Liver (tissue), 9 donors: Measurements from ENCODE around the gene WRAP73. TPM values are rescaled to one million over a fixed set of nuclear protein-coding genes. Genes with fewer than 3 reads are reported as not detected.

Source experiments
- DNase-seq: peaks from one replicate; pipeline ENCODE4 v3.0.0-alpha.2; 2017; ENCODE audit warnings: low spot score
- H3K27ac ChIP-seq, 2 donors: one replicate each; pipeline ENCODE4 v1.7.0; 2013; ENCODE audit warnings: inconsistent platforms in 2 of 2, low read length in 2 of 2, control low read depth in 1 of 2, low read depth in 1 of 2, mild to moderate bottlenecking in 1 of 2
- H3K27me3 ChIP-seq, 4 donors: one replicate each; pipeline versions ENCODE4 v1.6.1 to v1.7.0; 2013; ENCODE audit warnings: low read length in 3 of 4, inconsistent platforms in 1 of 4, mild to moderate bottlenecking in 1 of 4, moderate library complexity in 1 of 4; ENCODE audit not compliant: control insufficient read depth in 4 of 4, insufficient read depth in 4 of 4
- H3K36me3 ChIP-seq, 4 donors: one replicate each; pipeline versions ENCODE4 v1.6.1 to v1.7.0; 2013; ENCODE audit warnings: low read length in 3 of 4, mild to moderate bottlenecking in 3 of 4, low read depth in 1 of 4, moderate library complexity in 1 of 4; ENCODE audit not compliant: control insufficient read depth in 4 of 4, insufficient read depth in 3 of 4
- H3K4me1 ChIP-seq, 4 donors: one replicate each; pipeline versions ENCODE4 v1.6.1 to v1.7.0; 2013; ENCODE audit warnings: low read length in 3 of 4, mild to moderate bottlenecking in 3 of 4, moderate library complexity in 1 of 4; ENCODE audit not compliant: control insufficient read depth in 4 of 4, insufficient read depth in 4 of 4
- H3K4me3 ChIP-seq, 3 donors: one replicate each; pipeline versions ENCODE4 v1.6.1 to v1.7.0; 2013; ENCODE audit warnings: low read length in 3 of 3, control low read depth in 1 of 3, low read depth in 1 of 3, mild to moderate bottlenecking in 1 of 3
- H3K9ac ChIP-seq, 2 donors: one replicate each; pipeline ENCODE4 v1.7.0; 2013; ENCODE audit warnings: low read length in 2 of 2, mild to moderate bottlenecking in 2 of 2, moderate library complexity in 2 of 2, control low read depth in 1 of 2, low read depth in 1 of 2
- H3K9me3 ChIP-seq, 4 donors: one replicate each; pipeline versions ENCODE4 v1.6.1 to v1.7.0; 2013; ENCODE audit warnings: low read length in 3 of 4; ENCODE audit not compliant: control insufficient read depth in 4 of 4
- FOXA2 ChIP-seq: IDR thresholded peaks from 2 replicates; pipeline ENCODE4 v1.6.1; 2016; ENCODE audit warnings: antibody characterized with exemption
- GABPA ChIP-seq, 2 donors: IDR thresholded peaks in 1 of 2; conservative IDR thresholded peaks in 1 of 2; 2 replicates each; pipeline ENCODE4 v1.6.1; 2016; ENCODE audit warnings: antibody characterized with exemption in 2 of 2, mild to moderate bottlenecking in 1 of 2, moderate library complexity in 1 of 2
- HNF4A ChIP-seq, 2 donors: conservative IDR thresholded peaks; 2 replicates each; pipeline ENCODE4 v1.6.1; 2016; ENCODE audit warnings: antibody characterized with exemption in 2 of 2, mild to moderate bottlenecking in 2 of 2
- NR2F2 ChIP-seq: IDR thresholded peaks from 2 replicates; pipeline ENCODE4 v1.6.1; 2016; ENCODE audit warnings: antibody characterized with exemption
- RXRA ChIP-seq, 2 donors: IDR thresholded peaks; 2 replicates each; pipeline ENCODE4 v1.6.1; 2017 to 2018; ENCODE audit warnings: antibody characterized with exemption in 2 of 2, mild to moderate bottlenecking in 1 of 2
- SP1 ChIP-seq: IDR thresholded peaks from 2 replicates; pipeline ENCODE4 v1.6.1; 2018; ENCODE audit warnings: antibody characterized with exemption, mild to moderate bottlenecking
- YY1 ChIP-seq: IDR thresholded peaks from 2 replicates; pipeline ENCODE4 v1.6.1; 2016; ENCODE audit warnings: antibody characterized with exemption, mild to moderate bottlenecking
- WGBS: extraction: QIAGEN DNeasy Blood & Tissue Kit; methylation state at CpG from one replicate; pipeline ENCODE4 v1.1.7; 2013; 5-methylcytosine and 5-hydroxymethylcytosine counted together
- polyA plus RNA-seq, 2 donors: library from polyadenylated mRNA; stranded (reverse) in 1 of 2; unstranded in 1 of 2; fragments of 200-250 nt in 1 of 2; fragments of >200 nt in 1 of 2; fragmentation: Nextera tagmentation in 1 of 2; extraction: Ambion mirVana in 1 of 2; gene quantifications; one replicate each; pipeline versions ENCODE4 v1.2.1 to v1.2.3, GENCODE V29; 2013 to 2015
- total RNA-seq, 2 donors: library from RNA; depleted of rRNA; stranded (reverse); fragments of >200 nt; gene quantifications; one replicate each; pipeline ENCODE4 v1.2.3, GENCODE V29; 2014
- TF ChIP-seq, protein P1 (sequence below): IDR thresholded peaks from 2 replicates; pipeline ENCODE4 v1.6.1; 2016; ENCODE audit warnings: antibody characterized with exemption
- TF ChIP-seq, protein P2 (sequence below): fragments of 150-350 bp; IDR thresholded peaks from 2 replicates; pipeline ENCODE4 v1.5.1; 2017; ENCODE audit warnings: improper control_type of control experiment, low read depth, low read length; ENCODE audit not compliant: missing input control
- TF ChIP-seq, protein P3 (sequence below): IDR thresholded peaks from 2 replicates; pipeline ENCODE4 v1.6.1; 2016; ENCODE audit warnings: antibody characterized with exemption
- TF ChIP-seq, protein P4 (sequence below): IDR thresholded peaks from 2 replicates; pipeline ENCODE4 v1.6.1; 2016; ENCODE audit warnings: antibody characterized with exemption, mild to moderate bottlenecking
- TF ChIP-seq, protein P5 (sequence below): IDR thresholded peaks from 2 replicates; pipeline ENCODE4 v1.6.1; 2016; ENCODE audit warnings: antibody characterized with exemption
- donor health status: healthy.
- donor health status: healthy.
- donor health status: healthy.
- donor health status: healthy.
- donor health status: healthy.

Gene WRAP73
- total and polyA plus RNA-seq, 4 donors, result 7.6 to 14.6 (median 10.0) TPM

DNA sequence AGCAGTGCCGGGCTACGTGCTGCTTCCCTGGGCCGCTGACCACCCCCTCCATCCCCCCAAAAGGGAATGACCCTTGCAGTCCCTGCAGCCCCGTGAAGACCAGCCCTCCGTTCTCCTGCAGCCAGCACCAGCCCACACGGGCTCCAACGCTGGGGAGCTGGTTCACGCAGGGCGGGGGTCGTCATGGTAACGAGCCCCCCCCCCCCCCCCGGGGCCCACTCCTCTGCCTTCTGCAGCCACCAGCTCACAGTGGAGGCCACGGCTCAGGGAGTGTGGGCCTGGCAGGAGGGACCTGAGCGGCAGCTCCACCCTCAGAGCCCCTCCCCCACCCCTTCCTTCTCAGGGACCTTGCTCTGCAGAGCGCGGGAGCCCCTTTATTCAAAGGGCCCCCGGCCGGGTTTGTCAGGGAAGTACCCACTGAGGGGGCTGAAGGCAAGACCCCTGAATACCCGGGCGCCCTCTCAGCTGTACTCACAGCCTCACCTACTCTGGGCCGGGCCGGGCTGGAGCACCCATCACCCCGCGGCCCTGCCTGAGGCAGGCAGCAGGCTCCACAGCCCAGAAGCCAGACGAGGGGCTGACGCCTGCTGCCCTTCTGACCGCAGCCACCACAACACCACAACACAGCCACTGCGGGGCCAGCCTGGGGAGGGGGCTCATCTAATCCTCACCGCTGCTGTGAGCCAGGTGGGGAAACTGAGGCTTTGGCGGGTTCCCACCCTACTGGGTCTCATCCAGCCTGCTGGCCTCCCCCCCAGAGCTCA, 51.2 kb downstream of the WRAP73 start (continued):
- TF ChIP-seq YY1, result no peak
- TF ChIP-seq, protein P1, sequence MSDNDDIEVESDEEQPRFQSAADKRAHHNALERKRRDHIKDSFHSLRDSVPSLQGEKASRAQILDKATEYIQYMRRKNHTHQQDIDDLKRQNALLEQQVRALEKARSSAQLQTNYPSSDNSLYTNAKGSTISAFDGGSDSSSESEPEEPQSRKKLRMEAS, result no peak
- TF ChIP-seq GABPA (IDR thresholded peaks at IDR 0.05 in 1 of 2, conservative IDR thresholded peaks at IDR 0.05 in 1 of 2), result no peak
- TF ChIP-seq, protein P2, sequence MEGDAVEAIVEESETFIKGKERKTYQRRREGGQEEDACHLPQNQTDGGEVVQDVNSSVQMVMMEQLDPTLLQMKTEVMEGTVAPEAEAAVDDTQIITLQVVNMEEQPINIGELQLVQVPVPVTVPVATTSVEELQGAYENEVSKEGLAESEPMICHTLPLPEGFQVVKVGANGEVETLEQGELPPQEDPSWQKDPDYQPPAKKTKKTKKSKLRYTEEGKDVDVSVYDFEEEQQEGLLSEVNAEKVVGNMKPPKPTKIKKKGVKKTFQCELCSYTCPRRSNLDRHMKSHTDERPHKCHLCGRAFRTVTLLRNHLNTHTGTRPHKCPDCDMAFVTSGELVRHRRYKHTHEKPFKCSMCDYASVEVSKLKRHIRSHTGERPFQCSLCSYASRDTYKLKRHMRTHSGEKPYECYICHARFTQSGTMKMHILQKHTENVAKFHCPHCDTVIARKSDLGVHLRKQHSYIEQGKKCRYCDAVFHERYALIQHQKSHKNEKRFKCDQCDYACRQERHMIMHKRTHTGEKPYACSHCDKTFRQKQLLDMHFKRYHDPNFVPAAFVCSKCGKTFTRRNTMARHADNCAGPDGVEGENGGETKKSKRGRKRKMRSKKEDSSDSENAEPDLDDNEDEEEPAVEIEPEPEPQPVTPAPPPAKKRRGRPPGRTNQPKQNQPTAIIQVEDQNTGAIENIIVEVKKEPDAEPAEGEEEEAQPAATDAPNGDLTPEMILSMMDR, result no peak

DNA sequence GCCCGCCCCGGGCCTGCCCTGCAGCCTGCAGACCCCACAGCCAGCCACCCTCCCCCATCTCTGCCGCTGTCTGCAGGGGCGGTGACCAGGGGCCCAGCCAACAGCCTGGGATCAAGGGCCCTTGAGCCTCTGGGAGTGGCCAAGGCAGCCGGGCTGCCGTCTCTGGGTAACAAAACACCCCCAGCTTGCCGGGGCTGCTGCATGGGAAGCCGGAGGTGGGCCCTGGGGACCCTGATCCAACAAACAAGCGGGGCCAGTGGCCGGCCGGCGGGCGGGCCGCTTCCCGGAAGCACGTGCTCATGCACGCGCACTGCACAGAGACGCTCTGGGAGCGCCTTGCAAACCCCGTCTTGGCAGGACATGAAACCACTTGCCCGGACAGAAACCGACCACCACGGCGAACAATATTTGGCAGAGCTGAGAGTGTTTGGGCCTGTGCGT, 51.8 kb downstream of the WRAP73 start:
- TF ChIP-seq, protein P2, result no peak
- TF ChIP-seq NR2F2 (no peak), FOXA2 (no peak), RXRA (IDR thresholded peaks at IDR 0.05) (no peak), SP1 (no peak), HNF4A (conservative IDR thresholded peaks at IDR 0.05) (no peak)
- TF ChIP-seq, protein P3, sequence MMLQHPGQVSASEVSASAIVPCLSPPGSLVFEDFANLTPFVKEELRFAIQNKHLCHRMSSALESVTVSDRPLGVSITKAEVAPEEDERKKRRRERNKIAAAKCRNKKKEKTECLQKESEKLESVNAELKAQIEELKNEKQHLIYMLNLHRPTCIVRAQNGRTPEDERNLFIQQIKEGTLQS, result no peak
- TF ChIP-seq, protein P1, result no peak
- TF ChIP-seq, protein P4, sequence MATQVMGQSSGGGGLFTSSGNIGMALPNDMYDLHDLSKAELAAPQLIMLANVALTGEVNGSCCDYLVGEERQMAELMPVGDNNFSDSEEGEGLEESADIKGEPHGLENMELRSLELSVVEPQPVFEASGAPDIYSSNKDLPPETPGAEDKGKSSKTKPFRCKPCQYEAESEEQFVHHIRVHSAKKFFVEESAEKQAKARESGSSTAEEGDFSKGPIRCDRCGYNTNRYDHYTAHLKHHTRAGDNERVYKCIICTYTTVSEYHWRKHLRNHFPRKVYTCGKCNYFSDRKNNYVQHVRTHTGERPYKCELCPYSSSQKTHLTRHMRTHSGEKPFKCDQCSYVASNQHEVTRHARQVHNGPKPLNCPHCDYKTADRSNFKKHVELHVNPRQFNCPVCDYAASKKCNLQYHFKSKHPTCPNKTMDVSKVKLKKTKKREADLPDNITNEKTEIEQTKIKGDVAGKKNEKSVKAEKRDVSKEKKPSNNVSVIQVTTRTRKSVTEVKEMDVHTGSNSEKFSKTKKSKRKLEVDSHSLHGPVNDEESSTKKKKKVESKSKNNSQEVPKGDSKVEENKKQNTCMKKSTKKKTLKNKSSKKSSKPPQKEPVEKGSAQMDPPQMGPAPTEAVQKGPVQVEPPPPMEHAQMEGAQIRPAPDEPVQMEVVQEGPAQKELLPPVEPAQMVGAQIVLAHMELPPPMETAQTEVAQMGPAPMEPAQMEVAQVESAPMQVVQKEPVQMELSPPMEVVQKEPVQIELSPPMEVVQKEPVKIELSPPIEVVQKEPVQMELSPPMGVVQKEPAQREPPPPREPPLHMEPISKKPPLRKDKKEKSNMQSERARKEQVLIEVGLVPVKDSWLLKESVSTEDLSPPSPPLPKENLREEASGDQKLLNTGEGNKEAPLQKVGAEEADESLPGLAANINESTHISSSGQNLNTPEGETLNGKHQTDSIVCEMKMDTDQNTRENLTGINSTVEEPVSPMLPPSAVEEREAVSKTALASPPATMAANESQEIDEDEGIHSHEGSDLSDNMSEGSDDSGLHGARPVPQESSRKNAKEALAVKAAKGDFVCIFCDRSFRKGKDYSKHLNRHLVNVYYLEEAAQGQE, result no peak
- TF ChIP-seq, protein P5, sequence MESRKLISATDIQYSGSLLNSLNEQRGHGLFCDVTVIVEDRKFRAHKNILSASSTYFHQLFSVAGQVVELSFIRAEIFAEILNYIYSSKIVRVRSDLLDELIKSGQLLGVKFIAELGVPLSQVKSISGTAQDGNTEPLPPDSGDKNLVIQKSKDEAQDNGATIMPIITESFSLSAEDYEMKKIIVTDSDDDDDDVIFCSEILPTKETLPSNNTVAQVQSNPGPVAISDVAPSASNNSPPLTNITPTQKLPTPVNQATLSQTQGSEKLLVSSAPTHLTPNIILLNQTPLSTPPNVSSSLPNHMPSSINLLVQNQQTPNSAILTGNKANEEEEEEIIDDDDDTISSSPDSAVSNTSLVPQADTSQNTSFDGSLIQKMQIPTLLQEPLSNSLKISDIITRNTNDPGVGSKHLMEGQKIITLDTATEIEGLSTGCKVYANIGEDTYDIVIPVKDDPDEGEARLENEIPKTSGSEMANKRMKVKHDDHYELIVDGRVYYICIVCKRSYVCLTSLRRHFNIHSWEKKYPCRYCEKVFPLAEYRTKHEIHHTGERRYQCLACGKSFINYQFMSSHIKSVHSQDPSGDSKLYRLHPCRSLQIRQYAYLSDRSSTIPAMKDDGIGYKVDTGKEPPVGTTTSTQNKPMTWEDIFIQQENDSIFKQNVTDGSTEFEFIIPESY, result no peak
- no peak overlapping the region for H3K27ac ChIP-seq
- 50% methylated on average over 26 of the region's 26 CpGs for WGBS
- no peak for DNase-seq
- no peak overlapping the region for H3K9ac ChIP-seq
- H3K27me3 ChIP-seq, result no peaks in the 10 kb centered on the region
- H3K4me1 ChIP-seq, result peaks cover 0 to 7% (median 0%) of the 10 kb centered on the region in 4 donors
- H3K9me3 ChIP-seq, result no peaks in the 10 kb centered on the region
- no peak overlapping the region for H3K4me3 ChIP-seq
- no peaks in the 10 kb centered on the region for H3K36me3 ChIP-seq
